Stomach (tissue), 9 donors: Measurements from ENCODE around the gene KCTD12. TPM values are rescaled to one million over a fixed set of nuclear protein-coding genes. Genes with fewer than 3 reads are reported as not detected.

Source experiments
- DNase-seq, 2 donors: peaks; one replicate each; pipeline versions ENCODE4 v3.0.0 to v3.0.0-alpha.2; 2013 to 2019
- H3K27ac ChIP-seq, 5 donors: fragments of 200-600 bp in 4 of 5; sonication (generic) in 4 of 5; one replicate each; pipeline ENCODE4 v1.5.1; 2013 to 2019; ENCODE audit warnings: mild to moderate bottlenecking in 1 of 5, moderate library complexity in 1 of 5
- H3K27me3 ChIP-seq, 3 donors: fragments of 200-600 bp; sonication (generic); one replicate each; pipeline ENCODE4 v1.5.1; 2017 to 2019; ENCODE audit warnings: mixed run types in 1 of 3
- H3K36me3 ChIP-seq, 4 donors: fragments of 200-600 bp; sonication (generic); 1 replicate in 3 of 4; 2 replicates in 1 of 4; pipeline ENCODE4 v1.5.1; 2016 to 2019
- H3K4me1 ChIP-seq, 4 donors: fragments of 200-600 bp; sonication (generic); one replicate each; pipeline ENCODE4 v1.5.1; 2016 to 2019
- H3K4me3 ChIP-seq, 4 donors: fragments of 200-600 bp; sonication (generic) in 3 of 4; one replicate each; pipeline ENCODE4 v1.5.1; 2016 to 2019; ENCODE audit warnings: mild to moderate bottlenecking in 1 of 4
- H3K9me3 ChIP-seq, 4 donors: fragments of 200-600 bp; sonication (generic); one replicate each; pipeline ENCODE4 v1.5.1; 2016 to 2019
- CTCF ChIP-seq, 7 experiments: fragments of 450-650 bp in 4 of 7; fragments of 200-600 bp in 3 of 7; sonication (generic) in 3 of 7; IDR thresholded peaks; one replicate each; pipeline ENCODE4 v1.5.1; 2016 to 2019; ENCODE audit warnings: antibody characterized with exemption in 7 of 7, control low read depth in 2 of 7, mild to moderate bottlenecking in 1 of 7
- EP300 ChIP-seq: sonication (generic); formaldehyde crosslinking; IDR thresholded peaks from one replicate; pipeline ENCODE4 v1.6.1; 2017; ENCODE audit warnings: antibody characterized with exemption
- POLR2A ChIP-seq, 4 donors: fragments of 450-650 bp; IDR thresholded peaks; one replicate each; pipeline ENCODE4 v1.6.1; 2016; ENCODE audit warnings: antibody characterized with exemption in 4 of 4, control low read depth in 2 of 4, mild to moderate bottlenecking in 1 of 4, moderate library complexity in 1 of 4
- POLR2AphosphoS5 ChIP-seq, 3 donors: sonication (generic); formaldehyde crosslinking; IDR thresholded peaks; one replicate each; pipeline ENCODE4 v1.6.1; 2016; ENCODE audit warnings: antibody characterized with exemption in 3 of 3
- WGBS, 5 donors: extraction: QIAGEN DNeasy Blood & Tissue Kit in 3 of 5; methylation state at CpG; one replicate each; pipeline versions ENCODE4 v1.1.5 to v1.1.7; 2013 to 2018; 5-methylcytosine and 5-hydroxymethylcytosine counted together
- intact Hi-C: fragments of 100-400 bp; cut with DNase I; formaldehyde crosslinking; loops from one replicate; pipeline ENCODE4 v1.15.1; 2023; ENCODE audit warnings: low total_unique reads
- polyA plus RNA-seq, 3 donors: library from polyadenylated mRNA; stranded (reverse); fragments of 200-250 nt; gene quantifications; one replicate each; pipeline ENCODE4 v1.2.3, GENCODE V29; 2013
- total RNA-seq, 5 donors: library from RNA; depleted of rRNA; stranded (reverse); fragments of >200 nt; gene quantifications; one replicate each; pipeline versions ENCODE4 v1.1.0 to v1.2.3, GENCODE V29; 2014 to 2016
- donor health status: healthy with polysubstance abuse.
- donor health status: Bipolar disorder and iron deficiency.
- donor health status: healthy.

KCTD12 gene
- total and polyA plus RNA-seq, 8 donors: 9.5 to 115 (median 28.4) TPM

GRCh38 chr13:76854894-76855293, 31.3 kb downstream of the KCTD12 start:
- H3K4me1 ChIP-seq: no peaks in the 10 kb centered on the region
- WGBS, 5 donors: 83 to 90% (median 84%) methylated on average over 1 of the region's 1 CpG
- no peaks in the 10 kb centered on the region for H3K36me3 ChIP-seq
- TF ChIP-seq POLR2A (IDR thresholded peaks at IDR 0.05): no peak
- no peak for TF ChIP-seq CTCF (IDR thresholded peaks at IDR 0.05)
- no peak for TF ChIP-seq POLR2AphosphoS5 (IDR thresholded peaks at IDR 0.05)
- no peak for TF ChIP-seq EP300
- H3K27ac ChIP-seq: no peak overlapping the region
- H3K27me3 ChIP-seq: no peaks in the 10 kb centered on the region
- intact Hi-C loops: no loop called here
- no peak overlapping the region for H3K4me3 ChIP-seq
- no peaks in the 10 kb centered on the region for H3K9me3 ChIP-seq
- no peak for DNase-seq

- WGBS, 5 donors: 71 to 83% (median 79%) methylated on average over 4 of the region's 4 CpGs
- H3K9me3 ChIP-seq: no peaks in the 10 kb centered on the region
- no peaks in the 10 kb centered on the region for H3K4me1 ChIP-seq
- TF ChIP-seq CTCF (IDR thresholded peaks at IDR 0.05) (no peak), EP300 (no peak), POLR2A (IDR thresholded peaks at IDR 0.05) (no peak), POLR2AphosphoS5 (IDR thresholded peaks at IDR 0.05) (no peak)
- intact Hi-C loops: no loop called here
- no peaks in the 10 kb centered on the region for H3K36me3 ChIP-seq
- H3K27me3 ChIP-seq: no peaks in the 10 kb centered on the region
- no peak for DNase-seq
- no peak overlapping the region for H3K27ac ChIP-seq
- H3K4me3 ChIP-seq: no peak overlapping the region
Measured at GRCh38 chr13:76853921-76854608, 32.1 kb downstream of the KCTD12 start.

GRCh38 chr13:76853481-76853880, 32.7 kb downstream of the KCTD12 start:
- WGBS, 5 donors: 79 to 93% (median 91%) methylated on average over 1 of the region's 1 CpG
- H3K4me1 ChIP-seq: no peaks in the 10 kb centered on the region
- H3K27me3 ChIP-seq: no peaks in the 10 kb centered on the region
- no peaks in the 10 kb centered on the region for H3K36me3 ChIP-seq
- no peak for DNase-seq
- TF ChIP-seq POLR2A (IDR thresholded peaks at IDR 0.05): no peak
- no peak for TF ChIP-seq CTCF (IDR thresholded peaks at IDR 0.05)
- no peak for TF ChIP-seq EP300
- no peak for TF ChIP-seq POLR2AphosphoS5 (IDR thresholded peaks at IDR 0.05)
- intact Hi-C loops: no loop called here
- no peak overlapping the region for H3K27ac ChIP-seq
- H3K4me3 ChIP-seq: no peak overlapping the region
- no peaks in the 10 kb centered on the region for H3K9me3 ChIP-seq

GRCh38 chr13:76852986-76853385, 33.2 kb downstream of the KCTD12 start:
- intact Hi-C loops: no loop called here
- H3K4me1 ChIP-seq: no peaks in the 10 kb centered on the region
- H3K27ac ChIP-seq: no peak overlapping the region
- no peaks in the 10 kb centered on the region for H3K27me3 ChIP-seq
- no peaks in the 10 kb centered on the region for H3K36me3 ChIP-seq
- TF ChIP-seq CTCF (IDR thresholded peaks at IDR 0.05): no peak
- no peak for TF ChIP-seq EP300
- TF ChIP-seq POLR2AphosphoS5 (IDR thresholded peaks at IDR 0.05): no peak
- TF ChIP-seq POLR2A (IDR thresholded peaks at IDR 0.05): no peak
- H3K9me3 ChIP-seq: no peaks in the 10 kb centered on the region
- no peak for DNase-seq
- no peak overlapping the region for H3K4me3 ChIP-seq
- WGBS, 5 donors: 27 to 60% (median 38%) methylated on average over 2 of the region's 2 CpGs
